Spleen (tissue), 7 donors: Measurements from ENCODE around the gene IL31RA.

ENCODE experiments used
- POLR2AphosphoS5 ChIP-seq, 3 donors: sonication (generic); formaldehyde crosslinking; IDR thresholded peaks; one replicate each; pipeline ENCODE4 v1.5.1; 2017; ENCODE audit warnings: antibody characterized with exemption in 3 of 3
- TF ChIP-seq, protein P1 (sequence below), 11 experiments: fragments of 200-600 bp in 7 of 11; fragments of 450-650 bp in 4 of 11; sonication (generic) in 4 of 11; IDR thresholded peaks in 8 of 11; conservative IDR thresholded peaks in 3 of 11; 1 replicate in 7 of 11; 2 replicates in 4 of 11; pipeline versions ENCODE4 v1.4.0 to v1.8.0; 2016 to 2021; ENCODE audit warnings: antibody characterized with exemption in 11 of 11, inconsistent platforms in 4 of 11, mild to moderate bottlenecking in 1 of 11
- donor health status: DM: no; HTN: no; CAD: no; lungs with moderate emphysema.
- donor health status: DM: no; HTN: no; CAD: no.
- donor health status: DM: no; HTN: no; CAD: no.

DNA sequence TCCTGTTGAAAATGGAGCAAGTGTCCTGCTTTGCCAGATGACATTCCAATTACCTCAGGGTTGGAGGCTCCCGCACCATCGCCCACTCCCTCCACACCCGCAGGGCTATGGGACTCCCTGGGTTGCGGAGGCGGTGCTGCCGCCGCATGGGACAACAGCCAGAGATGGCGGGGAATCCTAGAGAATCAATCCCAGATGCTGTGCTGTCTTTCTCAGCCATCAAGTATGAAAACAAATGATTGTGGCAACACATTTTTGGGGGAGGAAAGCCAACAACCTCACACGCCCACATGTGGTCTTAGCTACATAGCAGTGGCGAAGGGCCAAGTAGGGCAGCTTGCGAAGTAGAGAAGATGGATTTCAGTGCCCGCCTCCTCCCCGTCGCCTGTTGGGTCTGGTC lies 46.7 kb downstream of the IL31RA start:
- TF ChIP-seq, protein P1, sequence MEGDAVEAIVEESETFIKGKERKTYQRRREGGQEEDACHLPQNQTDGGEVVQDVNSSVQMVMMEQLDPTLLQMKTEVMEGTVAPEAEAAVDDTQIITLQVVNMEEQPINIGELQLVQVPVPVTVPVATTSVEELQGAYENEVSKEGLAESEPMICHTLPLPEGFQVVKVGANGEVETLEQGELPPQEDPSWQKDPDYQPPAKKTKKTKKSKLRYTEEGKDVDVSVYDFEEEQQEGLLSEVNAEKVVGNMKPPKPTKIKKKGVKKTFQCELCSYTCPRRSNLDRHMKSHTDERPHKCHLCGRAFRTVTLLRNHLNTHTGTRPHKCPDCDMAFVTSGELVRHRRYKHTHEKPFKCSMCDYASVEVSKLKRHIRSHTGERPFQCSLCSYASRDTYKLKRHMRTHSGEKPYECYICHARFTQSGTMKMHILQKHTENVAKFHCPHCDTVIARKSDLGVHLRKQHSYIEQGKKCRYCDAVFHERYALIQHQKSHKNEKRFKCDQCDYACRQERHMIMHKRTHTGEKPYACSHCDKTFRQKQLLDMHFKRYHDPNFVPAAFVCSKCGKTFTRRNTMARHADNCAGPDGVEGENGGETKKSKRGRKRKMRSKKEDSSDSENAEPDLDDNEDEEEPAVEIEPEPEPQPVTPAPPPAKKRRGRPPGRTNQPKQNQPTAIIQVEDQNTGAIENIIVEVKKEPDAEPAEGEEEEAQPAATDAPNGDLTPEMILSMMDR (IDR thresholded peaks at IDR 0.05 in 8 of 11, conservative IDR thresholded peaks at IDR 0.05 in 3 of 11) = no peak
- TF ChIP-seq POLR2AphosphoS5 (IDR thresholded peaks at IDR 0.05) = peak in 1 of 3 donors; percentile 32
